GM19043 (cell line): Measurements from ENCODE around the gene TMEM242.
"Not testable (repeated sequence)": the region's sequence is repeated elsewhere in the genome, so short reads cannot be mapped to it uniquely, and the experiment has no call there.

Source experiments
- ATAC-seq: cut with Tn5 transposase; IDR thresholded peaks from one replicate; pipeline ENCODE4 v1.9.1; 2021; ENCODE audit warnings: low read depth; ENCODE audit not compliant: unreplicated experiment

The TMEM242 gene

DNA sequence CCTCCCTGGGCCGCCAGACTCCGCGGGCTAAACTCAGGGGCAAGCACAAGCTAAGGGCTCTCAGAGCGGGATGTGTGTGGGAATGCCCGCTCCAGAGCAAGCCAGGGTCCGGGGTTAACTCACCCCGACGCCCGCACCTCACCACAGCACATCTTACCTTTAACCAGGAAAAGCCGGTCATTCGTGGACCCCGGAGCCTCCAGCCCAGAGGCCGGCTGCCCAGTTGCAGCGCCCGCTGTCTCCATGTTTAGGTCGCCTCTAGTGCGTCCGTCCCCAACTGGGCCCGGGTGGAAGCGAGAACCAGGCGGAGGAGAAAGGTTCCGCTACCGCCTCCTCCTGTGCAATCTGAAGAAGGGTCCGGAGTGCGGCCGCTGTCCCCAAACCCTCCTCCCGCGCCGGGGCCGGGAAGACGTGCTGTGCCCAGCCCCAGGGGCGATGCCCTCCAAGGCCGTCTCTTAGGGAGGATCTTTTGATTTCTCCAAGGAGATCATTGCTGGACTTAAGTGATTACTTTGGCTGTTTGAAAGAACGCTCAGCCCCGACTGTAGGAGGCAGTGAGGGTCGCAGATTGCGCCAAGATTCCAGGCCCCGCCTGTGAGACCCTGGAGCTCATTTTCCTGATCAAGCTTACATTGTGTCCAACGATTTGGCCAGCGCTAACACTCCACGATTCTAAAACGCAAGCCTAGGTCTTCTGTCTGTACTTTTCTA, at the start of gene TMEM242:
Gene TMEM242, minus strand, starts transcription at position 265 of the 711 bp plus-strand sequence. Its CDS starts 20 bp downstream, at position 245.
- peak; percentile 83 for ATAC-seq

DNA sequence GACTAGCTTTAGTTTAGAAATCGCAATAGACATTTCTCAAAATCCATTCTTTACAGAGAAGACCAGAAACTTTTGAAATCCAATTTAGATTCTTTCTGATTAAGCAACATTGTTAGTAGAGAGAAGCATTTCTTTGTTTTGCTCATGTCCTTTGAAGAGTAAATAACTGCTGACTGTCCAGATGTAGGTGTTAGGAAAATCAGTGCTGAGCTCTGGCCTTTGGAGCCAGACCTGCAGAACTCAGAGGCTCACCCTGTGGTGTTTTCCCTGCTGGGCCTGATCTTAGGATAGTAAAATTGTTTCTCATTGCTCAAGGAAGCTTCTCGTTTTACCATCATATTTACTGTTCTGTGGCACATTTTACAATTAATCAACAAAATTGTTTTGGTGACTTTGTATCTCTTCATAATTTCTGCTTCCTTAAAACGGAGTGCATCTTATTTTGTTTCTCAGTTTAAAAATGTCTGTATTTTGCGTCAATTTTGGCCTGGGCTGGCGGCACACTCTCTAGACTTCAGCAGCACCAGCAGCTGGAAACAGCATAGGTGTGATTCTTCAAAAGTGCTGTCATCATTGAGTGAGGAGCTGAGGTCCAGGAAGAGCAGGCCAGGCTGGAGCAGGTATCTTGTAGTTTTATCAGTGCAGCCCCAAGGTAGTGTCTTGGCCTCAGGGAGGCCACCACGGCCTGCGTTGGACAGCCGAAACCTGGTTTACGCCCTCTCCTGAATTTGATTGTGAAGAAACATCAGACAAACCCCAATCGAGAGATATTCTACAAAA, 49.4 kb upstream of the TMEM242 start:
- ATAC-seq, result no peak

DNA sequence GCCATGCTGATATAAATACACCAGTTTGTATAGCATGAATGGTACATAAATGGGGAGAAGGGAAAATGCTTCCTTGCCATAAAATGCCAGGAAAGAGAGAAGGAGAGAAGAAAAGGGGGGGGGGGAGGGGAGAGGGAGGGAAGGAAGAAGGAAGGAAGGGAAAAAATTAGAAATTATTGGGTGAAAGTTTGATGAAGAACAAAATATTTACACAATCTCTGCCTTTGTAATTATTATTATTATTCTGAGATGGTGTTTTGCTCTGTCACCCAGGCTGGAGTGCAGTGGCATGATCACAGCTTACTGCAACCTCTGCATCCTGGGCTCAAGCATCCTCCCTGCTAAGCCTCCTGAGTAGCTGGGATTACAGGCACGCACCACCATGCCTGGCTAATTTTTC, 47.4 kb upstream of the TMEM242 start:
- ATAC-seq, result no peak

DNA sequence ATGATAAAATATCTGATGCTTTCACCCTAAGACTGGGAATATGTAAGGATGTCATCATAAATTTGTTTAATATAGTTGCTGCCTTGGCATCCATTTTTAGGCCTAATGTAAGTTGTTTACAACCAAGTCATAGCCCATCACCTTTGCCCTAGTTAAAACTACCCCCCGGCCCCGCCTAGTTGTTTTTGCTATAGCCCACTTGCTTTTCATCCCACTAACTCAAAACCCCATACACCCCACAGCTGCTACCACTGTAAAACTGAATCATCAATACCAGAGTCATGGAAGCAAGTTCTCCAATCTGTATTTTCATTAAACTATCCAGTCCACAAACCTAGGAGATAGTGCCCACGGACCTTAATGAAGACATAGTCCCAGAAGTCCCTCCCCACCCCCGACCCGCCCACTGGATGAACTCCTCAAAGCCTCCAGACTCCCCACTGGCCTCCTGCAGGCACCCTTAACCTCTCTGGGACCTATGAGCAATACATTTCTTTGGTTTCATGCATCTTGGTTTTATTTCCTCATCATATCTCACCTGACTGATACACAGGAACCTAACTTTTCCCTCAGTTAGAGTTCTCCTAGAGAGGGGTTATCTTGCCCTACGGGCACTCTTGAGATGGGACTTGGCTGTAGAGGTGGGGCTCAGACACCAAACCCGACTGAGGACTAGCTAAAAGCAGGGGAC, 45.2 kb upstream of the TMEM242 start:
- ATAC-seq, result no peak

DNA sequence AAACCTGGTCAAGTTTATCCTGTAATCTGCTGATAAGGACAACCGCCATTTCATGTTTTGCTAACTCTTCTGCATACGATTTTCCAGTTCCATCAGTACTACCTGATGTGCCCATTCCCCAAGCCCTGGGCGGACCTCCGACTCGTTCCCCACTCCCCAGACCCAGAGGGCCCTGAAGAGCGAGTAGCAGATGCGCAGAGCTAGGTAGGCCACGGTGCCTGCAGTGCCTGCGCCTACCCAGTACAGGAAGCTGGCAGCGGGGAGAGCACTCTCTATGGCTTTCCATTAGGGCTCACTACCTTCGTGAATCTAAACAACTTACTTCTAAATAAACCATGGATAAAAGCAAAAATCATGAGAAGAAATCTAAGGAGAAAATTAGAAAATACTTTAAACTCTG, 43.3 kb upstream of the TMEM242 start:
- ATAC-seq, result no peak

DNA sequence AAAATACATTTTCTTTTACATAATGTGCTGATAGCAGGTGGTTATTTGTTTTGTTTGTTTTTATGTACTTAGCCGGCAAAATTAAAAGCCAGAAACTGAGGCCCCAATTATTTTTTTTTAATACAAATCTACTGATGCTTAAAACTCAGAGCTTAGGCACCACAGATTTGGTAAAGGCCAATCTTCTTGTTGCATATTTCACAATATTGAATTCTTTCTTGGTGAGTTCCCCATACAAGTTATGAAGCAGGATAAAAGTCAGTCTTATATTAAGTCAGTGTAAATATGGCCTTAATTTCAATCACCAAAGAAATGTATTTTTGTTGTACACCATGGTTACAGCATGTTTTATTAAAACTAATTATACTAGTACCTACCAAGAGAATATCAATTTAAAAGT, 41.4 kb upstream of the TMEM242 start:
- no peak for ATAC-seq

DNA sequence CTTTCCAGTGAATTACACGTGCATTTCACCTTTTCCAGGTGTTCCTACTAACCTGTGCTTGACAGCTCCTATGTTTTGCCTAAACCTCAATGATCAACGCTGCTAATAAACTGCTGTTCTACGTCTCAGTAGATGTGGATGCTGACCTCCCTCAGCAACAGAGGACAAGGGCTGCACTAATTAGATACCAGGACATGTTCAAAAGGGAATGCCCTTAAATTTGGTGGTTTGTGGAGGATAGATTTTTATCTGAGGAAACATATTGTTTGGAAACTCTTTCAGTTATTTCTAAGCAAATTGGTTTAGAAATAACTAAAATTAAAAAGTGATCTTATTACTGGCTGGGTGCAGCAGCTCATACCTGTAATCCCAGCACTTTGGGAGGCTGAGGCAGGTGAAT, 38.6 kb upstream of the TMEM242 start:
- no peak for ATAC-seq

DNA sequence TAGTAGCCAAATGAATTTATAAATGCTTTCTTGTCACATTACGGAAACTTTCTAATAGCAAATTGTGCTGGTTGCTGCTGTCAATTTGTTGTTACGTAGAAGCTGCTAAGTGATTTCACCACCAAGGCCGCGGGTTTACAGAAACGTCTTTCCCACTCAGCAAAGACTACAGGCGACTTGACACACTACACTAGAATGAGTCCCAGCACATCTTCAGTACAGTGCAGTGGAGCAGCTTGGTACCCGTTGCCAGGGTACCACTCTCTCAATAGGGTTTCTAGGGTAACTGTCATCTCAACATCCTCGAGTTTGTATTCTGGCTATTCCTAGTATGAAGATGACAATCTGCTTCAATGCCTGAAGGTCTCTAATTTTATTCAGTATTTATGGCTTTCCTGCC, 35.0 kb upstream of the TMEM242 start:
- no peak for ATAC-seq

DNA sequence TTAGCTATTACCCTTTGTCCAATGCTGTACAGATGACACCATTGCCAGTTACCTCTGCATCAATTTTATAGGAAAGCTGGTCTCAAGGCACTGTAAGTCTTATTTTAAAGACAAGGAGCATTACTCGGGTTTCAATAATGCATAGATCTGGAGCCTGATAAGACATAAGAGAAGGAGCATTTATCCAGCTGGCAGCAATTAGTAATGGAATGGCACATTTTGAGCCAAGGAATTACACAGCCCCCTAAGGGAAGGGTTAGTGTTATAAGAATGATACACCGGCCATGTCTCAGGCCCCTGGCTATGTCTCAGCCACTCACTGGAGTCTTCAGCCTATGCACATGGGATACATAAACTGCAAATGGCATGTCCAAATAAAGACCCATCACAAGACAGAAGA, 23.1 kb upstream of the TMEM242 start:
- ATAC-seq, result no peak

DNA sequence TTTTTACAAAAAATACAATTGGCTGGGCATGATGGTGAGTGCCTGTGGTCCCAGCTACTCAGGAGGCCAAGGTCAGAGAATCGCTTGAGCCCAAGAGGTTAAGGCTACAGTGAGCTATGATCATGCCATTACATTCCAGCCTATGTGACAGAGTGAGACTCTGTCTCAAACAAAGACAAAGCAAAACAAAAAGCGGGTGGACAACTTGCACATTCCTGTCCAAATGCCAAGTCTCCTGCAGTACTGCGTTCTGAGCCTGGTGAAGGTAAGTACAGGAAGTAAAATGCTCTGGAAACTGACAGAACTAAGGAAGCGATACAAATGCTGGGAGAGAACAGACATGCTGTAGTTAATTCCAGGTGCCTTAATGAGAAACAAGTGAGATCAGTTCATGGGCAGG, 20.4 kb upstream of the TMEM242 start:
- no peak for ATAC-seq

DNA sequence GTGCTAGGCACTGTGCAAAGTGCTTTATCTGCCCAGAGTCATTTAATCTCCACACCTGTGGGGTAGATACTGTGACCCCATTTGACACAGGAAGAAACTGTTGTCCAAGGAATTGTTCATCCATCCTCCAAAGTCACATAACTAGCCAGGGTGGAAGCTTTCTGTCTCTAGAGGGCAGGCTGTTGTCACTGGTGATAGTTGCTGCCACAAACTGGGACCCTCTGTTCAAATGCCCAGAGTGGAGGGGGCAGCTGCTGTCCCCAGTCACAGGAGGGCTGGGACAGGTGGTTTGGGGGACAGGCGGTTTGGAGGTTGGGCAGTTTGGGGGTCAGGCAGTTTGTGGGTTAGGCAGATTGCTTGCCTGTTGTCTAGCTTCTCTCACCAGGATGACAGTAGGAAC, 16.1 kb upstream of the TMEM242 start:
- ATAC-seq, result no peak

DNA sequence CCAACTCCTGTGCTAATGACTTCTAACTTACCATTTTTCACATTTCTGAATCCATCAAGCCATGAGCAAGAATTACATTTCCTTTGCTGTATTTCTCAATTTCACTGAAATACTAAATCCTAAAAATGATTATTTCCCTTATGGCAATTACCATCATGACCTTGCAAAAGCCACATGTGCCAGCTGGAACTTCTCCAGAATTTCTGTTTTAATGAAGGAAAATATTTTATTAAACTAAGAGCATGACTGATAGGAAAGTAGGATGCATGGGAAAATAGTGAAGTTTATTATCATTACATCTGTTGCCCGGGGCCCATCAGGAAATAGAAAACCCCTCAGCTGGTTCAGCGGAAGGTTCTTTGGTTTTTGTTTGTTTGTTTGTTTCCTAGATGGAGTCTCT, 14.4 kb upstream of the TMEM242 start:
- no peak for ATAC-seq

DNA sequence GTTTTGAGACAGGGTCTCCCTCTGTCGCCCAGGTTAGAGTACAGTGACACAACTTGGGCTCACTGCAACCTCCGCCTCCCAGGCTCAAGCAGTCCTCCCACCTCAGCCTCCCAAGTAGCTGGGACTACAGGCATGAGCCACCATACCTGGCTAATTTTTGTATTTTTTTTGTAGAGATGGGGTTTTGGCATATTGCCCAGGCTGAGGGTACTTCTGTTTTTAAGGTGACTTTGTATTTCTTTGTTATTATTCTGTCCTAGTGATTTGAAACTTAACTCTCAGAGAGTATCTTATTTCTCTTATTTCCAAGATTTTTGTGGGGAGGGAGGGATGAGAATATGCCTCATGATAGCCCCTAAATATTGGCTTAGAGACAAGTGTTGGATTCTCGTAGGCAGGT, 14.0 kb upstream of the TMEM242 start:
- ATAC-seq, result not testable (repeated sequence)

DNA sequence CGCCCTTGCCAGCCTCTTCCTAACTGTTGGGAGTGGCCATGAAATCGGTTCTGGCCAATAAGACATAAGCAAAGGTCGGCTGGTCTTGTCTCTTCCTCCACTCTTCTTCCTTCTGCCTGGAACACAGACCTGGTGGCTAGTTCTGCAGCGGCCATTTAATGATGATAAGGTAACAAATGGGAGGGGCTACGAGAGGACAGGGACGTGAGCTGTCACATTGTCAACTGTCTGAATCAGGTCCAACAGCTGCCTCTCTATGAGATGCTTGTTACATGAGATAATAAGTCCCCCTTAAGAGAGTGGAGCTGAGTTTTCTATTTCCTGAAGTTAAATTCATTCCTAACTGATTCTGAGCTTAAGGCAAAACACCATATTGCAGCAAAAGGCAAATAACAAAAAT, 12.5 kb upstream of the TMEM242 start:
- ATAC-seq, result no peak

DNA sequence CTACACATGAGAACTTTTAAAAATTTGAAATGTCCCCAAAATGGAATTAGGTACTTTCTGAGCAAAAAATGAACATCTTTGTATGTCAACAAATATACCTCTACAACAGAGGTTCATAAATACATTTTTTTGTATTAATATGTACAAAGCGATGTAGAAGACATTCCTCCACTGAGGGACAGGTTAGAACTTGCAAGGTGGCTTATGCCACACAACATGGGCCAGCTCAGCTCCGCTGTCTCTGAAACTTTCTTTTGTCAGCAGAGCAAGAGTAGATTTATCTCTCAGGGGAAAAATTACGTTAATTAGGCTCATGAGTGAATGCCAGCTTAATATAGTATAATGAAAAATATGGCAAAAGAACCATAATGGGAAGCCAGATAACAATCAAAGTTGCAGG, 10.6 kb upstream of the TMEM242 start:
- no peak for ATAC-seq

DNA sequence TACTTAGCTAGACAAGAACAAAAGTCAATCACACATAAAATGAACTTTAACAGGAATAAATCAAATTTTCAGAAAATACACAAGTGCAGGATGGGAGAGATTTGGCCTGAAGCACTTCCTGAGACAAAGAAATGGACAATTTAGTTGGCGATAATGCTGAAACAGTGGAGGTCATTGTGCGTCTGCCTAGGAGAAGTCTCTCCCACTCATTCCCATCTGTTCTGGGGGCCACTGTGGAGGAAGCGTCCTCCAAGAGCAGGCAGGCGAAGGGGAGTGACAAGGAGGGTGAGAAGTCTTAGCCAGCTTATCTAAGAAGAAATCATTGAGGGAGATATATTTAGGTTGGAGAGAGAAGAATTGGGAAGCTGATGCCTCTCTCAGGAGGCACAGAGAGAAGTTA, 10.2 kb upstream of the TMEM242 start:
- no peak for ATAC-seq

DNA sequence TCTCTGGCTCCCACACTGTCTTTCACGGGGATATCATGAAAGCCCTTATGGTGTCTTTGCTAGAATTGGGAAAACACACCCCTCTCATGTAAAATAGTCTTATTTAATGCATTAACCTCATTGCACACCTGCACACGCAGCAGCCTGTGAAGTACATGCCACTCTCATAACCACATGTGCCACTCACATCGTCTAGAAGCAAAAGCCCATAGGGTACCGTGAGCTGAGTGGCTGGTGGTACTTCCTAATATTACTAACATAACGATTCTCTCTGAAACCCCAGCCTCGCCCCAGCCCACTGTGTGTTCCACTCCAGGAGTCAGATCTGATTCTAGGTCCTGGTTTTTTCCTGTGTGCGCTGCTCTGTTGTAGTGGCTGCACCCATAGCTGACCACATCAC, 9.5 kb upstream of the TMEM242 start:
- no peak for ATAC-seq

DNA sequence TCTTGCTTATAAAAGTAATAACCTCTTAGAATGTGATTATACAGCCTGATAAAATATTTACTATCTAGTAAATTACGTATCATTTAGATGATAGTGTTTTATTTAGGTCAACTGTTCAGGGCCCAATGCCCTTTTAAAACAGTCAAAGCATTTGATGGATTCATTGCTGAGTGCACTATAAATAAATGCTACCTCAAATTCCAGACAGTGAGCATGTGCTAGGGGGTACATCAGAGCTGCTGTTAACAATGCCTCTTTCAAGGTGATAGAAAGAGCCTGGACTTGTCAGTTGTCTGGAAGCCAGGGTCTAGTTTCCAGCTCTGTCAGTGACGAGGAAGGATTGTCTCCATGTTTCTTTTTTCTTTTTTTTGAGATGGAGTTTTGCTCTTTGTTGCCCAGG, 7.5 kb upstream of the TMEM242 start:
- no peak for ATAC-seq

DNA sequence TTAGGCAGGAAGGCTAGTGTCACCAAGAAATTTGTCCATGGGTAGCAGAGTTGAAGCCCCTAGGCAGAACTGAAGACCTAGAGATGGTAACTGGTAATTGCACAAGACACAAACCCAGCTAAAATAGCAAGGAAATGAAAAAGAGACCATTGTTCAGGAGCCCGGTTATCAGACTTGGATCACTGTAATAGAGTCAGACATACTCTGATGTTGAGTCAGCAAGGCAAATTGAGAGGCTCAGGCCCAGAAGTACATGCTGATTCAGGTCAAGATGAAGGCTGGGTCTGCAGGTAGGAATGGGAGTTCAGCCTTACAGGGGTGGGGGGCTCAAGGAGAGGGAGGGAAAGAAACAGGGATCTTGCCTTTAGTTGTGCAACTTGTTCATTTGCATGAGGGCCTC, 6.5 kb upstream of the TMEM242 start:
- no peak for ATAC-seq

DNA sequence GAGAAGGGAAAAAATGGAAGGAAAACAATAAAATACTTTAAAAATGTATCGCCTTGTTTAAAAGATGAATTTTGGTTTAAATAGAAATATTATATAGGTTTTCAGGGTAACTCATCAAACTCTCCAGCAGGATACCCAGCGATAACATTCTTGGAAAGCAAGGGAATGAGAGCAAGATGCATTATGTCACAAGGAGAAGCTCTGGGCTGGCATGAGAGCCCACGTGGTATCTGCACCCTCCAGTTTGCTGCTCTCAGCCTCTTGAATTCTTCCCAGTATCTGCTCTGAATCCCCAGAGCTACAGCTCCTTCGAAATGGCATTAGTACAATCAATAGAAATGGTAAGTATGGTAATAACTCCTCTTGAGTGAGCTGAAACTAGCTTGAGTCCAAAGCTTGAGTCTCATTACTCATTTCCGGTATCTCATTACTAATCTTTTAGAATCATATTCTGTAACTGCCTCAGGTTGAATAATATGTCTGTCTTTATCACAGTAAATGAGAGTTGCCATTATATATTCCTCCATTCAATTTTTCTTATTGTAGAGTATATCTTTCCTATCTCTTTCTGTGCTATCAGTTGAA, 4.9 kb upstream of the TMEM242 start:
- no peak for ATAC-seq

DNA sequence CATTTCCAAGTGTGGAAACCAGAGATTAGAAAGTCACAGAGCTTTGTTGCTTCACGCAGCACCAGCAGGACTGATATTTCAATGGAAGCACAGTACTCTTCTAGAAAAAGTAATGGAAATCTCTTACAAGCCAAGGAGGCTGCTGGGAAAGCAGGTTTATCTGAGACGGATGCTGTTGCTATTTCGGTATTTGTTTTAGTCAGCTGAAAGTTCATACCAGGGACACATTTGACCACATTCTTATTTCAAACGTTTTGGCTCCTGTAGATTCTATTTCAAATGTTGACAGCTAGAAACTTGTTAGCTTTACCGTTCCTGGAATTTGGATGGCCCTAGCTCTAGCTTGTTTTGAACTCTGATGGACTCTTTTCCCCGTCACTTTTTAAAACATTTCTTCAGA, 3.7 kb upstream of the TMEM242 start:
- no peak for ATAC-seq
